Measurements from ENCODE around the gene SPAG17. TPM values are rescaled to one million over a fixed set of nuclear protein-coding genes. Genes with fewer than 3 reads are reported as not detected.
A peak's percentile ranks its signal among the peaks of the same experiment; 100 is the strongest.

Gene SPAG17
- total RNA-seq, 1 experiment from 2014 or later, result not detected

DNA sequence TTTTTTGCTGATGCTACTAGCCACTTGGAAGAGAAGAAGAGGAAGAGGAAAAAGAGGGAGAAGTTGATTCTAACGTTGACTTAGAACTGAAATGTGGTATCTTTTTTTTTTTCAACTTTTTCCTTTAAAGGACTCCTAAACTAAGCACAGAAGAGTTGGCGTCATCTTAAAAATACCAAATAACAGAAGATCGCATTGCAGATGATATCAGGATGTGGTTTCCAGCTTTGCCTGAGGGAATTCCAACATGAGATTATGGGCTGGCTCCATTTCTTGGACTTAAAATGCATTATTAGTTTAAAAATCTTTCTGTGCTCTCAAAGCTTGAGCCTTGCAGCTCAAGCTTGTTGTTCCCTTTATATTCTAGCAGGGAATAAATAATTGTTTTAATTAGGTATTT, 225.7 kb downstream of the SPAG17 start:
- TSS peak; percentile 20 for BruUV-seq (replicated peaks)
- Histone ChIP-seq H3K27ac (ENCODE audit: low read depth, low read length) (no peak overlapping the region), H3K27me3 (ENCODE audit: insufficient read depth, low read length) (no peaks in the 10 kb centered on the region), H4K20me1 (ENCODE audit: insufficient read depth) (no peaks in the 10 kb centered on the region; the same call in 1 of the 2 replicates), H3K9me3 (ENCODE audit: control insufficient read depth in 1 of 2, insufficient read depth in 1 of 2, low read depth in 1 of 2, low read length in 2 of 2) (no peaks in the 10 kb centered on the region), H3K4me2 (ENCODE audit: low read length) (no peak overlapping the region), H3K9ac (ENCODE audit: low read length) (no peak overlapping the region), H3K4me3 (replicated peaks in 1 of 2; ENCODE audit: low read depth in 1 of 2, low read length in 2 of 2) (no peak overlapping the region), H2AFZ (ENCODE audit: low read depth, low read length, poor library complexity, severe bottlenecking) (no peak overlapping the region), H3K36me3 (ENCODE audit: control insufficient read depth in 1 of 2, insufficient read depth in 2 of 2, low read length in 2 of 2) (peaks cover 51 to 55% of the 10 kb centered on the region in 2 experiments), H3K4me1 (ENCODE audit: control insufficient read depth in 1 of 2, insufficient read depth in 2 of 2, low read length in 2 of 2) (no peaks in the 10 kb centered on the region), H3K79me2 (ENCODE audit: insufficient read depth, low read length) (no peaks in the 10 kb centered on the region), H3K9me2 (ENCODE audit: insufficient read depth) (no peaks in the 10 kb centered on the region)
- no peak for ATAC-seq
- DNase-seq (ENCODE audit: low read depth, low spot score), result no peak
- ChIA-PET RAD21 (ENCODE audit: low non-redundant PET in 1 of 2, low total read pairs in 2 of 2, uncharacterized antibody in 2 of 2, unreplicated experiment in 2 of 2) (no interaction called here), CTCF (no interaction called here), POLR2A (no interaction called here)
- TF ChIP-seq RAD21 (IDR thresholded peaks at IDR 0.05; ENCODE audit: low read depth), result no peak
- no peak for TF ChIP-seq CEBPB (IDR thresholded peaks at IDR 0.05; ENCODE audit: low read depth)
- no peak for TF ChIP-seq YY1 (IDR thresholded peaks at IDR 0.05; ENCODE audit: extremely low read depth, insufficient replicate concordance, low read depth, low read length)
- TF ChIP-seq POLR2A (IDR thresholded peaks at IDR 0.05; ENCODE audit: borderline replicate concordance, extremely low read depth, insufficient read depth, insufficient read length), result no peak
- TF ChIP-seq FOSL1 (IDR thresholded peaks at IDR 0.05; ENCODE audit: low read depth), result no peak
- no peak for TF ChIP-seq POLR2AphosphoS5 (IDR thresholded peaks at IDR 0.05; ENCODE audit: low read depth, low read length)
- no peak for TF ChIP-seq SRF (IDR thresholded peaks at IDR 0.05; ENCODE audit: low read depth)
- intact Hi-C loops (cut with micrococcal nuclease), result no loop called here

DNA sequence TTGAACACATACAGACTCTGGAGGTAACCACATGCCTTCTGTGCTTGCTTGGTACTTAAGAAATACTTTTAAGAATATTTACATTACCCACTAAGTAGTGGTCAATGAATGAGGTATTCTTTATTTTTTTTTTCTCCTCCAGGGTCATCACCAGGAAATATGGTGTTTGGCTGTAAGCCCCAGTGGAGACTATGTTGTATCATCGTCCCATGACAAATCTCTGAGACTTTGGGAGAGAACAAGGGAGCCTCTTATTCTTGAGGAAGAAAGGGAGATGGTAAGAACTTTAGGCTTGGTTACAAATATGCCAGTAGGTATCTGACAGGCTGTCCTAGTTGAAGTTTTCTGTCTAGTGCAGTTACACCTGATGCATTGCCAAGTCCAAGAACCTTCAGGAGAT, 232.6 kb downstream of the SPAG17 start:
- Histone ChIP-seq H2AFZ (ENCODE audit: low read depth, low read length, poor library complexity, severe bottlenecking) (no peak overlapping the region), H3K9ac (ENCODE audit: low read length) (no peak overlapping the region), H4K20me1 (ENCODE audit: insufficient read depth) (no peaks in the 10 kb centered on the region; the same call in 1 of the 2 replicates), H3K79me2 (ENCODE audit: insufficient read depth, low read length) (peaks cover 9% of the 10 kb centered on the region; the same call in 1 of the 2 replicates), H3K9me2 (ENCODE audit: insufficient read depth) (no peaks in the 10 kb centered on the region), H3K4me3 (replicated peaks in 1 of 2; ENCODE audit: low read depth in 1 of 2, low read length in 2 of 2) (no peak overlapping the region), H3K4me2 (ENCODE audit: low read length) (no peak overlapping the region), H3K4me1 (ENCODE audit: control insufficient read depth in 1 of 2, insufficient read depth in 2 of 2, low read length in 2 of 2) (no peaks in the 10 kb centered on the region), H3K36me3 (ENCODE audit: control insufficient read depth in 1 of 2, insufficient read depth in 2 of 2, low read length in 2 of 2) (peaks cover 82 to 96% of the 10 kb centered on the region in 2 experiments), H3K27me3 (ENCODE audit: insufficient read depth, low read length) (no peaks in the 10 kb centered on the region), H3K27ac (ENCODE audit: low read depth, low read length) (no peak overlapping the region), H3K9me3 (ENCODE audit: control insufficient read depth in 1 of 2, insufficient read depth in 1 of 2, low read depth in 1 of 2, low read length in 2 of 2) (no peaks in the 10 kb centered on the region)
- POLR2A ChIA-PET, result no interaction called here
- intact Hi-C loops (cut with micrococcal nuclease), result no loop called here
- no peak for TF ChIP-seq YY1 (IDR thresholded peaks at IDR 0.05; ENCODE audit: extremely low read depth, insufficient replicate concordance, low read depth, low read length)
- no peak for TF ChIP-seq JUND (IDR thresholded peaks at IDR 0.05)
- no peak for TF ChIP-seq EGR1 (IDR thresholded peaks at IDR 0.05; ENCODE audit: low read depth)
- no peak for TF ChIP-seq ZFX (IDR thresholded peaks at IDR 0.05)
- no peak for ATAC-seq
- BruUV-seq (replicated peaks), result no TSS peak
- DNase-seq (ENCODE audit: low read depth, low spot score), result no peak
- CTCF ChIA-PET, result no interaction called here
- RAD21 ChIA-PET (ENCODE audit: low non-redundant PET in 1 of 2, low total read pairs in 2 of 2, uncharacterized antibody in 2 of 2, unreplicated experiment in 2 of 2), result no interaction called here

Measured in HCT116 (cell line).